HepG2 (cell line): Measurements from ENCODE around the gene ACP2. TPM values are rescaled to one million over a fixed set of nuclear protein-coding genes. Genes with fewer than 3 reads are reported as not detected.
A peak's percentile ranks its signal among the peaks of the same experiment; 100 is the strongest.

Source experiments
- KDM5B ChIP-seq: sonication (generic); formaldehyde crosslinking; IDR thresholded peaks from 2 replicates; pipeline ENCODE4 v1.4.0; 2020; ENCODE audit warnings: missing genetic modification reagents, mild to moderate bottlenecking, borderline replicate concordance
- KLF12 ChIP-seq: sonication (generic); formaldehyde crosslinking; IDR thresholded peaks from 2 replicates; pipeline ENCODE4 v1.4.0; 2020; ENCODE audit warnings: missing genetic modification reagents, borderline replicate concordance
- MTA1 ChIP-seq: sonication (generic); formaldehyde crosslinking; IDR thresholded peaks from 2 replicates; pipeline ENCODE4 v1.4.0; 2020; ENCODE audit warnings: missing genetic modification reagents, mild to moderate bottlenecking, borderline replicate concordance
- SIN3B ChIP-seq: fragments of 150-350 bp; IDR thresholded peaks from 2 replicates; pipeline ENCODE4 v1.6.1; 2014; ENCODE audit warnings: low read length
- polyA plus RNA-seq, 8 experiments: library from polyadenylated mRNA; depleted of rRNA in 3 of 8; stranded (reverse) in 7 of 8; unstranded in 1 of 8; fragments of >200 nt; fragmentation: Illumina TruSeq in 4 of 8; extraction: Trizol in 4 of 8; gene quantifications; 2 replicates each; pipeline versions ENCODE4 v1.2.1 to v1.2.3, GENCODE V29; 2011 to 2016; ENCODE audit warnings: low read depth in 4 of 8, missing spikeins in 1 of 8, mixed read lengths in 1 of 8; ENCODE audit not compliant: insufficient read depth in 1 of 8
- total RNA-seq, 5 experiments: library from RNA; depleted of rRNA; stranded (reverse); fragments of >200 nt; fragmentation: Illumina TruSeq; extraction: Trizol; gene quantifications; 2 replicates each; pipeline ENCODE4 v1.2.3, GENCODE V29; 2016; ENCODE audit warnings: low read depth in 1 of 5
- TF ChIP-seq, protein P1 (sequence below): sonication (generic); formaldehyde crosslinking; IDR thresholded peaks from 2 replicates; pipeline ENCODE4 v1.5.1; 2020; ENCODE audit warnings: mild to moderate bottlenecking, missing genetic modification reagents, borderline replicate concordance
- TF ChIP-seq, protein P2 (sequence below): IDR thresholded peaks from 2 replicates; pipeline ENCODE4 v1.6.1; 2016; ENCODE audit warnings: low read depth, missing genetic modification reagents, missing compliant biosample characterization
- TF ChIP-seq, protein P3 (sequence below): sonication (generic); formaldehyde crosslinking; IDR thresholded peaks from 2 replicates; pipeline ENCODE4 v1.5.0; 2020; ENCODE audit warnings: mild to moderate bottlenecking, missing genetic modification reagents
- TF ChIP-seq, protein P4 (sequence below): sonication (generic); formaldehyde crosslinking; conservative IDR thresholded peaks from 2 replicates; pipeline ENCODE4 v1.4.0; 2020; ENCODE audit warnings: mild to moderate bottlenecking, missing genetic modification reagents, moderate library complexity
- TF ChIP-seq, protein P5 (sequence below): IDR thresholded peaks from 2 replicates; pipeline ENCODE4 v1.6.1; 2016; ENCODE audit warnings: mild to moderate bottlenecking, missing biosample characterization, missing genetic modification reagents

ACP2 gene
- total and polyA plus RNA-seq, 2 of the 13 experiments (the other 11 are each of a cell fraction or from before 2014, with no cell fraction given), result 17.7 to 20.2 TPM

DNA sequence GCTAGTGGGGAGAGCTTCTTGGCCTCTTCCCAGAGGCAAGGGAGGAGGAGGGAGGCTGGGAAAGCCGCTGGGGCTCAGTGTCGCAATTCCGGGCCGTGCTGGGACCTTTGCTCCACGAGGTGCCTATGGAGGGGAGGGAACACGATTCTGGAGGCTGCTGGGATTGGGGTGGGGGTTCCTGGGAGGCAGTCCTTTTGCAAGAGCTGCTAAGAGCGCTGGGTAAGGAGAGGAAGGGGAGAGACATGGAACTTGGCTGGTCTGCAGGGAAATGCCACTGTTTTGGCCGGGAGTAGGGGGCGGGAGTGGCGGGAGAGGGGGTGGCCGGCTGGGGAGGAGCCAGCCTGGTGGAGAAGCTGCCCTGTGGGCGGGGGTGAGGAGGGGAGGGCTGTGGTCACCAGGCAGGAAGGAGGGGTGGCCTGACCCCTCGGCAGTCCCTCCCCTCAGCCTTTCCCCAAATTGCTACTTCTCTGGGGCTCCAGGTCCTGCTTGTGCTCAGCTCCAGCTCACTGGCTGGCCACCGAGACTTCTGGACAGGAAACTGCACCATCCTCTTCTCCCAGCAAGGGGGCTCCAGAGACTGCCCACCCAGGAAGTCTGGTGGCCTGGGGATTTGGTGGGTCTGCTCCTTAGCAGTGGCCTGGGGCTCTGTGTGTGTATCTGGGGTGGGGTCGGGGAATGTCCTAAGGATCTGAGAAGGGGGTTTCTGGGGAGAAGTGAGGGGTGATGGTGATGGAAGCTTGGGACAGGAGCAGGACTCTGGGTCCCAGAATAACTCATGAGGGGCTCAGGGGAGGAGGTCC lies 9.1 kb upstream of the ACP2 start, which contains the start of gene NR1H3 (continued):
- TF ChIP-seq, protein P1, sequence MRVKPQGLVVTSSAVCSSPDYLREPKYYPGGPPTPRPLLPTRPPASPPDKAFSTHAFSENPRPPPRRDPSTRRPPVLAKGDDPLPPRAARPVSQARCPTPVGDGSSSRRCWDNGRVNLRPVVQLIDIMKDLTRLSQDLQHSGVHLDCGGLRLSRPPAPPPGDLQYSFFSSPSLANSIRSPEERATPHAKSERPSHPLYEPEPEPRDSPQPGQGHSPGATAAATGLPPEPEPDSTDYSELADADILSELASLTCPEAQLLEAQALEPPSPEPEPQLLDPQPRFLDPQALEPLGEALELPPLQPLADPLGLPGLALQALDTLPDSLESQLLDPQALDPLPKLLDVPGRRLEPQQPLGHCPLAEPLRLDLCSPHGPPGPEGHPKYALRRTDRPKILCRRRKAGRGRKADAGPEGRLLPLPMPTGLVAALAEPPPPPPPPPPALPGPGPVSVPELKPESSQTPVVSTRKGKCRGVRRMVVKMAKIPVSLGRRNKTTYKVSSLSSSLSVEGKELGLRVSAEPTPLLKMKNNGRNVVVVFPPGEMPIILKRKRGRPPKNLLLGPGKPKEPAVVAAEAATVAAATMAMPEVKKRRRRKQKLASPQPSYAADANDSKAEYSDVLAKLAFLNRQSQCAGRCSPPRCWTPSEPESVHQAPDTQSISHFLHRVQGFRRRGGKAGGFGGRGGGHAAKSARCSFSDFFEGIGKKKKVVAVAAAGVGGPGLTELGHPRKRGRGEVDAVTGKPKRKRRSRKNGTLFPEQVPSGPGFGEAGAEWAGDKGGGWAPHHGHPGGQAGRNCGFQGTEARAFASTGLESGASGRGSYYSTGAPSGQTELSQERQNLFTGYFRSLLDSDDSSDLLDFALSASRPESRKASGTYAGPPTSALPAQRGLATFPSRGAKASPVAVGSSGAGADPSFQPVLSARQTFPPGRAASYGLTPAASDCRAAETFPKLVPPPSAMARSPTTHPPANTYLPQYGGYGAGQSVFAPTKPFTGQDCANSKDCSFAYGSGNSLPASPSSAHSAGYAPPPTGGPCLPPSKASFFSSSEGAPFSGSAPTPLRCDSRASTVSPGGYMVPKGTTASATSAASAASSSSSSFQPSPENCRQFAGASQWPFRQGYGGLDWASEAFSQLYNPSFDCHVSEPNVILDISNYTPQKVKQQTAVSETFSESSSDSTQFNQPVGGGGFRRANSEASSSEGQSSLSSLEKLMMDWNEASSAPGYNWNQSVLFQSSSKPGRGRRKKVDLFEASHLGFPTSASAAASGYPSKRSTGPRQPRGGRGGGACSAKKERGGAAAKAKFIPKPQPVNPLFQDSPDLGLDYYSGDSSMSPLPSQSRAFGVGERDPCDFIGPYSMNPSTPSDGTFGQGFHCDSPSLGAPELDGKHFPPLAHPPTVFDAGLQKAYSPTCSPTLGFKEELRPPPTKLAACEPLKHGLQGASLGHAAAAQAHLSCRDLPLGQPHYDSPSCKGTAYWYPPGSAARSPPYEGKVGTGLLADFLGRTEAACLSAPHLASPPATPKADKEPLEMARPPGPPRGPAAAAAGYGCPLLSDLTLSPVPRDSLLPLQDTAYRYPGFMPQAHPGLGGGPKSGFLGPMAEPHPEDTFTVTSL (CRISPR knock-in tag), result no peak
- TF ChIP-seq, protein P2, sequence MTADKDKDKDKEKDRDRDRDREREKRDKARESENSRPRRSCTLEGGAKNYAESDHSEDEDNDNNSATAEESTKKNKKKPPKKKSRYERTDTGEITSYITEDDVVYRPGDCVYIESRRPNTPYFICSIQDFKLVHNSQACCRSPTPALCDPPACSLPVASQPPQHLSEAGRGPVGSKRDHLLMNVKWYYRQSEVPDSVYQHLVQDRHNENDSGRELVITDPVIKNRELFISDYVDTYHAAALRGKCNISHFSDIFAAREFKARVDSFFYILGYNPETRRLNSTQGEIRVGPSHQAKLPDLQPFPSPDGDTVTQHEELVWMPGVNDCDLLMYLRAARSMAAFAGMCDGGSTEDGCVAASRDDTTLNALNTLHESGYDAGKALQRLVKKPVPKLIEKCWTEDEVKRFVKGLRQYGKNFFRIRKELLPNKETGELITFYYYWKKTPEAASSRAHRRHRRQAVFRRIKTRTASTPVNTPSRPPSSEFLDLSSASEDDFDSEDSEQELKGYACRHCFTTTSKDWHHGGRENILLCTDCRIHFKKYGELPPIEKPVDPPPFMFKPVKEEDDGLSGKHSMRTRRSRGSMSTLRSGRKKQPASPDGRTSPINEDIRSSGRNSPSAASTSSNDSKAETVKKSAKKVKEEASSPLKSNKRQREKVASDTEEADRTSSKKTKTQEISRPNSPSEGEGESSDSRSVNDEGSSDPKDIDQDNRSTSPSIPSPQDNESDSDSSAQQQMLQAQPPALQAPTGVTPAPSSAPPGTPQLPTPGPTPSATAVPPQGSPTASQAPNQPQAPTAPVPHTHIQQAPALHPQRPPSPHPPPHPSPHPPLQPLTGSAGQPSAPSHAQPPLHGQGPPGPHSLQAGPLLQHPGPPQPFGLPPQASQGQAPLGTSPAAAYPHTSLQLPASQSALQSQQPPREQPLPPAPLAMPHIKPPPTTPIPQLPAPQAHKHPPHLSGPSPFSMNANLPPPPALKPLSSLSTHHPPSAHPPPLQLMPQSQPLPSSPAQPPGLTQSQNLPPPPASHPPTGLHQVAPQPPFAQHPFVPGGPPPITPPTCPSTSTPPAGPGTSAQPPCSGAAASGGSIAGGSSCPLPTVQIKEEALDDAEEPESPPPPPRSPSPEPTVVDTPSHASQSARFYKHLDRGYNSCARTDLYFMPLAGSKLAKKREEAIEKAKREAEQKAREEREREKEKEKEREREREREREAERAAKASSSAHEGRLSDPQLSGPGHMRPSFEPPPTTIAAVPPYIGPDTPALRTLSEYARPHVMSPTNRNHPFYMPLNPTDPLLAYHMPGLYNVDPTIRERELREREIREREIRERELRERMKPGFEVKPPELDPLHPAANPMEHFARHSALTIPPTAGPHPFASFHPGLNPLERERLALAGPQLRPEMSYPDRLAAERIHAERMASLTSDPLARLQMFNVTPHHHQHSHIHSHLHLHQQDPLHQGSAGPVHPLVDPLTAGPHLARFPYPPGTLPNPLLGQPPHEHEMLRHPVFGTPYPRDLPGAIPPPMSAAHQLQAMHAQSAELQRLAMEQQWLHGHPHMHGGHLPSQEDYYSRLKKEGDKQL (CRISPR knock-in tag), result no peak
- no peak for TF ChIP-seq KLF12
- TF ChIP-seq SIN3B, result no peak
- TF ChIP-seq, protein P3, sequence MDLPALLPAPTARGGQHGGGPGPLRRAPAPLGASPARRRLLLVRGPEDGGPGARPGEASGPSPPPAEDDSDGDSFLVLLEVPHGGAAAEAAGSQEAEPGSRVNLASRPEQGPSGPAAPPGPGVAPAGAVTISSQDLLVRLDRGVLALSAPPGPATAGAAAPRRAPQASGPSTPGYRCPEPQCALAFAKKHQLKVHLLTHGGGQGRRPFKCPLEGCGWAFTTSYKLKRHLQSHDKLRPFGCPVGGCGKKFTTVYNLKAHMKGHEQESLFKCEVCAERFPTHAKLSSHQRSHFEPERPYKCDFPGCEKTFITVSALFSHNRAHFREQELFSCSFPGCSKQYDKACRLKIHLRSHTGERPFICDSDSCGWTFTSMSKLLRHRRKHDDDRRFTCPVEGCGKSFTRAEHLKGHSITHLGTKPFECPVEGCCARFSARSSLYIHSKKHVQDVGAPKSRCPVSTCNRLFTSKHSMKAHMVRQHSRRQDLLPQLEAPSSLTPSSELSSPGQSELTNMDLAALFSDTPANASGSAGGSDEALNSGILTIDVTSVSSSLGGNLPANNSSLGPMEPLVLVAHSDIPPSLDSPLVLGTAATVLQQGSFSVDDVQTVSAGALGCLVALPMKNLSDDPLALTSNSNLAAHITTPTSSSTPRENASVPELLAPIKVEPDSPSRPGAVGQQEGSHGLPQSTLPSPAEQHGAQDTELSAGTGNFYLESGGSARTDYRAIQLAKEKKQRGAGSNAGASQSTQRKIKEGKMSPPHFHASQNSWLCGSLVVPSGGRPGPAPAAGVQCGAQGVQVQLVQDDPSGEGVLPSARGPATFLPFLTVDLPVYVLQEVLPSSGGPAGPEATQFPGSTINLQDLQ (CRISPR knock-in tag), result no peak
- TF ChIP-seq, protein P4, sequence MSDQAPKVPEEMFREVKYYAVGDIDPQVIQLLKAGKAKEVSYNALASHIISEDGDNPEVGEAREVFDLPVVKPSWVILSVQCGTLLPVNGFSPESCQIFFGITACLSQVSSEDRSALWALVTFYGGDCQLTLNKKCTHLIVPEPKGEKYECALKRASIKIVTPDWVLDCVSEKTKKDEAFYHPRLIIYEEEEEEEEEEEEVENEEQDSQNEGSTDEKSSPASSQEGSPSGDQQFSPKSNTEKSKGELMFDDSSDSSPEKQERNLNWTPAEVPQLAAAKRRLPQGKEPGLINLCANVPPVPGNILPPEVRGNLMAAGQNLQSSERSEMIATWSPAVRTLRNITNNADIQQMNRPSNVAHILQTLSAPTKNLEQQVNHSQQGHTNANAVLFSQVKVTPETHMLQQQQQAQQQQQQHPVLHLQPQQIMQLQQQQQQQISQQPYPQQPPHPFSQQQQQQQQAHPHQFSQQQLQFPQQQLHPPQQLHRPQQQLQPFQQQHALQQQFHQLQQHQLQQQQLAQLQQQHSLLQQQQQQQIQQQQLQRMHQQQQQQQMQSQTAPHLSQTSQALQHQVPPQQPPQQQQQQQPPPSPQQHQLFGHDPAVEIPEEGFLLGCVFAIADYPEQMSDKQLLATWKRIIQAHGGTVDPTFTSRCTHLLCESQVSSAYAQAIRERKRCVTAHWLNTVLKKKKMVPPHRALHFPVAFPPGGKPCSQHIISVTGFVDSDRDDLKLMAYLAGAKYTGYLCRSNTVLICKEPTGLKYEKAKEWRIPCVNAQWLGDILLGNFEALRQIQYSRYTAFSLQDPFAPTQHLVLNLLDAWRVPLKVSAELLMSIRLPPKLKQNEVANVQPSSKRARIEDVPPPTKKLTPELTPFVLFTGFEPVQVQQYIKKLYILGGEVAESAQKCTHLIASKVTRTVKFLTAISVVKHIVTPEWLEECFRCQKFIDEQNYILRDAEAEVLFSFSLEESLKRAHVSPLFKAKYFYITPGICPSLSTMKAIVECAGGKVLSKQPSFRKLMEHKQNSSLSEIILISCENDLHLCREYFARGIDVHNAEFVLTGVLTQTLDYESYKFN (CRISPR knock-in tag), result peak; percentile 86
- TF ChIP-seq MTA1, result peak; percentile 70; the same call in 1 of the 2 replicates
- TF ChIP-seq, protein P5, sequence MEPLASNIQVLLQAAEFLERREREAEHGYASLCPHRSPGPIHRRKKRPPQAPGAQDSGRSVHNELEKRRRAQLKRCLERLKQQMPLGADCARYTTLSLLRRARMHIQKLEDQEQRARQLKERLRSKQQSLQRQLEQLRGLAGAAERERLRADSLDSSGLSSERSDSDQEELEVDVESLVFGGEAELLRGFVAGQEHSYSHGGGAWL (CRISPR knock-in tag), result no peak
- TF ChIP-seq KDM5B (CRISPR knock-in tag), result 0 out of 2 replicates have a peak, but pooled peaks have one; percentile 40
